Measurements from ENCODE around the gene FXYD6.

FXYD6 gene

GRCh38 chr11:117921456-117921855, 45.0 kb upstream of the FXYD6 start:
- FAIRE-seq, result no peak
- DNase-seq (ENCODE audit: insufficient read length, low spot score), result no peak
- no peak for TF ChIP-seq CTCF (IDR thresholded peaks at IDR 0.05; ENCODE audit: insufficient read depth, missing control alignments)

GRCh38 chr11:117919781-117920221, 43.3 kb upstream of the FXYD6 start:
- no peak for TF ChIP-seq CTCF (IDR thresholded peaks at IDR 0.05; ENCODE audit: insufficient read depth, missing control alignments)
- DNase-seq (ENCODE audit: insufficient read length, low spot score) (no peak), FAIRE-seq (no peak)

GRCh38 chr11:117919341-117919740, 42.9 kb upstream of the FXYD6 start:
- DNase-seq (ENCODE audit: insufficient read length, low spot score) (no peak), FAIRE-seq (no peak)
- TF ChIP-seq CTCF (IDR thresholded peaks at IDR 0.05; ENCODE audit: insufficient read depth, missing control alignments), result no peak

- no peak for DNase-seq (ENCODE audit: insufficient read length, low spot score)
- TF ChIP-seq CTCF (IDR thresholded peaks at IDR 0.05; ENCODE audit: insufficient read depth, missing control alignments), result no peak
- no peak for FAIRE-seq
Observed at GRCh38 chr11:117918366-117919255, 42.2 kb upstream of the FXYD6 start.

GRCh38 chr11:117917591-117918151, 41.2 kb upstream of the FXYD6 start:
- DNase-seq (ENCODE audit: insufficient read length, low spot score) (no peak), FAIRE-seq (no peak)
- no peak for TF ChIP-seq CTCF (IDR thresholded peaks at IDR 0.05; ENCODE audit: insufficient read depth, missing control alignments)

- TF ChIP-seq CTCF (IDR thresholded peaks at IDR 0.05; ENCODE audit: insufficient read depth, missing control alignments), result no peak
- FAIRE-seq, result no peak
- DNase-seq (ENCODE audit: insufficient read length, low spot score), result no peak
Observed at GRCh38 chr11:117916956-117917355, 40.5 kb upstream of the FXYD6 start.
